Esophagus squamous epithelium (tissue), 4 donors: ENCODE results near the gene MAN1C1.

Experiments used
- POLR2A ChIP-seq, 4 donors: fragments of 450-650 bp; IDR thresholded peaks; one replicate each; pipeline ENCODE4 v1.6.1; 2017; ENCODE audit warnings: antibody characterized with exemption in 4 of 4, mild to moderate bottlenecking in 4 of 4, moderate library complexity in 3 of 4
- TF ChIP-seq, protein P1 (sequence below), 6 experiments: fragments of 450-650 bp in 4 of 6; fragments of 200-600 bp in 2 of 6; sonication (generic) in 2 of 6; IDR thresholded peaks; one replicate each; pipeline ENCODE4 v1.5.1; 2016 to 2019; ENCODE audit warnings: antibody characterized with exemption in 6 of 6, mild to moderate bottlenecking in 4 of 6, moderate library complexity in 4 of 6

DNA sequence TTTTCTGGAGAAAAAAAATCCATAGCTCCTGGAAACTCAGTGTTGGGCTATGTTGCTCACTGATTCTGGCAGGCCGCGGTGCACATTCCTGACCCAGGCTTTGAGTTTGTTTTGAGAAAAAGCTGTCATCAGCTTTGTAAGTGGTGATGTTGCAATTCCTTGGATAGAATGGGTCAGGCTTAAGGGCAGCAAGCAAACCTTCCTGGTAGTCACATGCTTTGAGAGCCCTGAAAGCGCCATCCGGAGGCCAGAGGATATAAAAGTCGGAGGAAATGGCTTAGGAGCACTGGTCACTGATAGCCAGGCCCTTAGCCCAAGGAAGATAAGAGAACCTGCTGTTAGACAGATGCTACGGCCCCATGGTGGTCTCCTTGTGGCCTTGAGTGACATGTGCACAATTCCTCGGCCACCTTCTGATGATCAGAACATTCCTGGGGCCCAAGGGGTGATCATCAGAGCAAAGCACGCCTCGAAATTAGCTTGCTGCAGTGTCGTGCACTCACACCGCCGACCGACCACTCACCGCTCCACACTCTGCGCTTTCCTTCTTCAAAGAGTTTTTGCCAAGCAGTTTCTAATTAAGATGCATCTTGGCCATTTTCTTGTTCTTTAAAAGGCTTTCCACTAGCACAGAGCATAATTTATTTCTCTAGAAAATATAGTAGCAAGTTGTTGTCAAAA is 78.6 kb downstream of the MAN1C1 start:
- TF ChIP-seq, protein P1, sequence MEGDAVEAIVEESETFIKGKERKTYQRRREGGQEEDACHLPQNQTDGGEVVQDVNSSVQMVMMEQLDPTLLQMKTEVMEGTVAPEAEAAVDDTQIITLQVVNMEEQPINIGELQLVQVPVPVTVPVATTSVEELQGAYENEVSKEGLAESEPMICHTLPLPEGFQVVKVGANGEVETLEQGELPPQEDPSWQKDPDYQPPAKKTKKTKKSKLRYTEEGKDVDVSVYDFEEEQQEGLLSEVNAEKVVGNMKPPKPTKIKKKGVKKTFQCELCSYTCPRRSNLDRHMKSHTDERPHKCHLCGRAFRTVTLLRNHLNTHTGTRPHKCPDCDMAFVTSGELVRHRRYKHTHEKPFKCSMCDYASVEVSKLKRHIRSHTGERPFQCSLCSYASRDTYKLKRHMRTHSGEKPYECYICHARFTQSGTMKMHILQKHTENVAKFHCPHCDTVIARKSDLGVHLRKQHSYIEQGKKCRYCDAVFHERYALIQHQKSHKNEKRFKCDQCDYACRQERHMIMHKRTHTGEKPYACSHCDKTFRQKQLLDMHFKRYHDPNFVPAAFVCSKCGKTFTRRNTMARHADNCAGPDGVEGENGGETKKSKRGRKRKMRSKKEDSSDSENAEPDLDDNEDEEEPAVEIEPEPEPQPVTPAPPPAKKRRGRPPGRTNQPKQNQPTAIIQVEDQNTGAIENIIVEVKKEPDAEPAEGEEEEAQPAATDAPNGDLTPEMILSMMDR (IDR thresholded peaks at IDR 0.05) = peak in 2 of 6 experiments; percentile 15 to 24
- TF ChIP-seq POLR2A (IDR thresholded peaks at IDR 0.05) = no peak
